Heart right ventricle (tissue), 16 donors: ENCODE data around the gene KCNJ16. TPM values are rescaled to one million over a fixed set of nuclear protein-coding genes. Genes with fewer than 3 reads are reported as not detected.

ENCODE experiments used
- ATAC-seq, 8 donors: fragments of 200-7000 bp; cut with Tn5 transposase; one replicate each; pipeline ENCODE4 v1.9.1; 2020; ENCODE audit warnings: mild to moderate bottlenecking in 8 of 8, moderate library complexity in 8 of 8, moderate number of reproducible peaks in 1 of 8
- DNase-seq, 2 donors: peaks; one replicate each; pipeline ENCODE4 v3.0.0-alpha.2; 2020
- H3K27ac ChIP-seq, 10 donors: fragments of 200-600 bp; sonication (generic) in 2 of 10; one replicate each; pipeline versions ENCODE4 v1.5.0 to v1.8.0; 2020 to 2022; ENCODE audit warnings: mild to moderate bottlenecking in 3 of 10
- H3K27me3 ChIP-seq, 7 donors: fragments of 200-600 bp; one replicate each; pipeline ENCODE4 v1.8.0; 2021 to 2022; ENCODE audit warnings: mild to moderate bottlenecking in 2 of 7
- H3K36me3 ChIP-seq, 9 donors: fragments of 200-600 bp; sonication (generic) in 1 of 9; one replicate each; pipeline versions ENCODE4 v1.5.0 to v1.8.0; 2020 to 2022; ENCODE audit warnings: mild to moderate bottlenecking in 2 of 9
- H3K4me1 ChIP-seq, 9 donors: fragments of 200-600 bp; sonication (generic) in 1 of 9; one replicate each; pipeline versions ENCODE4 v1.5.0 to v1.8.0; 2020 to 2022; ENCODE audit warnings: mild to moderate bottlenecking in 4 of 9
- H3K4me3 ChIP-seq, 10 donors: fragments of 200-600 bp; sonication (generic) in 2 of 10; one replicate each; pipeline versions ENCODE4 v1.5.0 to v1.8.0; 2020 to 2022; ENCODE audit warnings: mild to moderate bottlenecking in 7 of 10, moderate library complexity in 2 of 10
- H3K9me3 ChIP-seq, 11 donors: fragments of 200-600 bp in 10 of 11; sonication (generic) in 2 of 11; one replicate each; pipeline versions ENCODE4 v1.5.0 to v1.8.0; 2013 to 2022; ENCODE audit warnings: mild to moderate bottlenecking in 2 of 11, control low read depth in 1 of 11, moderate library complexity in 1 of 11
- WGBS, 2 donors: extraction: QIAGEN DNeasy Blood & Tissue Kit; methylation state at CpG; one replicate each; pipeline ENCODE4 v1.1.7; 2013; ENCODE audit warnings: inconsistent platforms in 1 of 2; 5-methylcytosine and 5-hydroxymethylcytosine counted together
- intact Hi-C, 10 donors: fragments of 100-400 bp; cut with DNase I; formaldehyde crosslinking; loops; one replicate each; pipeline versions ENCODE4 v1.11.1 to v1.14.2; 2022
- polyA plus RNA-seq, 2 donors: library from polyadenylated mRNA; stranded (reverse); fragments of 200-250 nt; gene quantifications; one replicate each; pipeline ENCODE4 v1.2.3, GENCODE V29; 2013
- total RNA-seq, 10 donors: library from RNA; stranded (reverse); fragmentation: NEBNext Ultra II Directional in 3 of 10; extraction: Animal tissue kit (Norgen Biotek cat#: 25700) in 3 of 10; gene quantifications; one replicate each; pipeline versions ENCODE4 v1.2.1 to v1.2.4, GENCODE V29; 2021 to 2023
- TF ChIP-seq, protein P1 (sequence below), 9 donors: fragments of 200-600 bp; sonication (generic) in 2 of 9; IDR thresholded peaks; one replicate each; pipeline versions ENCODE4 v1.5.0 to v1.8.0; 2021 to 2022; ENCODE audit warnings: antibody characterized with exemption in 9 of 9, mild to moderate bottlenecking in 5 of 9, moderate library complexity in 1 of 9
- donor health status: Arrhythmogenic right ventricular cardiomyopathy.
- donor health status: ischemic (EF 13 %, LVEDD 7.1; RV severe dilation, severe dysfunction).
- donor health status: healthy with polysubstance abuse.
- donor health status: DM: no; HTN: yes; CAD: no.
- donor health status: DM: no; HTN: no; CAD: no.
- donor health status: ischemic (EF 25% LVEDD 6.9; RV normal size, moderate dysfunction).
- donor health status: ischemic (EF 25% LVEDD 5.7; RV mildly dilated, moderate dysfunction).
- donor health status: healthy.
- donor health status: DM: yes; HTN: yes; CAD: no.
- donor health status: Ischemic cardiomyopathy.
- donor health status: ischemic (EF 35%, LVEDD 5.7; RV mildly dilated, moderate dysfunction).
- donor health status: nonischemic (EF 11% LVEDD 7.7; RV severe dilation, severe dysfunction).
- donor health status: DM: yes; HTN: yes; CAD: no.
- donor health status: PGD.
- donor health status: ischemic (EF 29% LVEDD 5.4; RV normal size, mild dysfunction).
- donor health status: nonischemic (EF 23%, LVEDD 6.1; RV moderate dilation, normal function).

Gene KCNJ16
- total and polyA plus RNA-seq, 12 donors: 0.09 to 0.24 (median 0.14) TPM; not detected in 8

DNA sequence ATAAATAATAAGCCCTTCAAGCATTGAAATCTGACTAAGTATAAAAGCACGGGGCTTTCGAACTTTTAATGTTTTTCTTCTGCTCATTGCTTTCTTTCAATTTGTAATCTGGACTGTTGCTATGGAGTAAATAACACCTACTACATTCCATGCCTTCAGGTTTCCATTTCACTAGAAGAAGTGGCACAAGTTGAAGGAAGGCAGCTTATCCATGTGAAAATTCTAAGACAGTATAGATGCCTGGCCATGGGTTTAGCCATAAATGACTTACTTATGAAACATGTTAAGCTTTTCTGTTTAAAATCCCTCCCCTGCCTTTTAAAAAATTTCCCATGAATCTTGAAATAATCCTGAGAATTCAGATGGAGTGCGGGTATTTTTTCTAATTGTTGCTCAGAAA is 30.6 kb downstream of the KCNJ16 start:
- ATAC-seq: no peak
- TF ChIP-seq, protein P1, sequence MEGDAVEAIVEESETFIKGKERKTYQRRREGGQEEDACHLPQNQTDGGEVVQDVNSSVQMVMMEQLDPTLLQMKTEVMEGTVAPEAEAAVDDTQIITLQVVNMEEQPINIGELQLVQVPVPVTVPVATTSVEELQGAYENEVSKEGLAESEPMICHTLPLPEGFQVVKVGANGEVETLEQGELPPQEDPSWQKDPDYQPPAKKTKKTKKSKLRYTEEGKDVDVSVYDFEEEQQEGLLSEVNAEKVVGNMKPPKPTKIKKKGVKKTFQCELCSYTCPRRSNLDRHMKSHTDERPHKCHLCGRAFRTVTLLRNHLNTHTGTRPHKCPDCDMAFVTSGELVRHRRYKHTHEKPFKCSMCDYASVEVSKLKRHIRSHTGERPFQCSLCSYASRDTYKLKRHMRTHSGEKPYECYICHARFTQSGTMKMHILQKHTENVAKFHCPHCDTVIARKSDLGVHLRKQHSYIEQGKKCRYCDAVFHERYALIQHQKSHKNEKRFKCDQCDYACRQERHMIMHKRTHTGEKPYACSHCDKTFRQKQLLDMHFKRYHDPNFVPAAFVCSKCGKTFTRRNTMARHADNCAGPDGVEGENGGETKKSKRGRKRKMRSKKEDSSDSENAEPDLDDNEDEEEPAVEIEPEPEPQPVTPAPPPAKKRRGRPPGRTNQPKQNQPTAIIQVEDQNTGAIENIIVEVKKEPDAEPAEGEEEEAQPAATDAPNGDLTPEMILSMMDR (IDR thresholded peaks at IDR 0.05): no peak
- H3K9me3 ChIP-seq: no peaks in the 10 kb centered on the region
- H3K27ac ChIP-seq: no peak overlapping the region
- H3K4me3 ChIP-seq: no peak overlapping the region
- WGBS, 2 donors: 92 to 93% methylated on average over 3 of the region's 3 CpGs
- intact Hi-C loops: no loop called here
- H3K36me3 ChIP-seq: no peaks in the 10 kb centered on the region
- H3K4me1 ChIP-seq: peaks cover 3 to 20% (median 15%) of the 10 kb centered on the region in 9 donors
- H3K27me3 ChIP-seq: no peaks in the 10 kb centered on the region
- DNase-seq: no peak

DNA sequence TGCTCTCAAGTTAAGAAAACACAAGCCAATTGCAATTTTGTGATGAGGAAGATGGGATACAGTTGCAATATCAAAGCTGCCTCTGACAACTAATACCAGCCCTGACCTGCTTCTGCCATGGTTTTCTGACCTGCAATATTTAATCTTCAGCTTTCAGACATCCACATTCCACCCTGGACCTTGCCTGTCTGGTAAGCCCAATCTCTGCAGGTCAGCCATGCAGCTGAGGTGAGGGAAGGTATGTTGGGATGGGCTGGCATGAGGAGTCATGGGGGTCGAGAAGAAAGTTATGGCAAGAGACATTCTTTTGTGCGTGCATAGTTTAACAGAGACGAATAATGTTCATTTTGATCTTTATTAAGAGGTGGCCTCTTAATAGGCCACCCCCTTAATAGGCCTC is 31.5 kb downstream of the KCNJ16 start:
- no peak overlapping the region for H3K27ac ChIP-seq
- WGBS, 2 donors: 77 to 96% methylated on average over 3 of the region's 3 CpGs
- H3K9me3 ChIP-seq: no peaks in the 10 kb centered on the region
- no peak overlapping the region for H3K4me3 ChIP-seq
- DNase-seq: no peak
- no peaks in the 10 kb centered on the region for H3K36me3 ChIP-seq
- no peak for ATAC-seq
- TF ChIP-seq, protein P1 (IDR thresholded peaks at IDR 0.05): no peak
- H3K4me1 ChIP-seq: peaks cover 3 to 25% (median 15%) of the 10 kb centered on the region in 9 donors
- no peaks in the 10 kb centered on the region for H3K27me3 ChIP-seq
- intact Hi-C loops: no loop called here

DNA sequence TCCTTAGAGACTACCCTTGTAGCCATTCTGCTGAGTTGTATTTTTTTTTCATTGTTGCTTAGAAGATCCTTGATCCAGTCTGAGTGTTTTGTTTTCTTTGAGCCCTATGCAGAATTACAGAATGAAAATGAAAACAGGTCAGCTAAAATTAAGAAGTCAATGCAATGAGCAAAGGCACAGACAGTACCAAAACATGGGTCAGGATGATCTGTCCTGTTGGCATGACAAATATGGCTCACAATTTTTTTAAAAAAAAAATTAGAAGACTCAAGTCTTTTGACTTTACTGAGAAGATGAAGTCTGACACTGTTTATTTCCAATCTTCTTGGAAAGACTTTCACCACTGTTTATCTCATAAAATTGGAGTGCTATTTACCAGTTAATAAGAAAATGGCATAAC is 32.4 kb downstream of the KCNJ16 start:
- no peaks in the 10 kb centered on the region for H3K27me3 ChIP-seq
- no peak overlapping the region for H3K4me3 ChIP-seq
- intact Hi-C loops: no loop called here
- ATAC-seq (no peak), DNase-seq (no peak)
- H3K27ac ChIP-seq: no peak overlapping the region
- TF ChIP-seq, protein P1 (IDR thresholded peaks at IDR 0.05): no peak
- peaks cover 3 to 25% (median 15%) of the 10 kb centered on the region in 9 donors for H3K4me1 ChIP-seq
- no peaks in the 10 kb centered on the region for H3K9me3 ChIP-seq
- no peaks in the 10 kb centered on the region for H3K36me3 ChIP-seq

DNA sequence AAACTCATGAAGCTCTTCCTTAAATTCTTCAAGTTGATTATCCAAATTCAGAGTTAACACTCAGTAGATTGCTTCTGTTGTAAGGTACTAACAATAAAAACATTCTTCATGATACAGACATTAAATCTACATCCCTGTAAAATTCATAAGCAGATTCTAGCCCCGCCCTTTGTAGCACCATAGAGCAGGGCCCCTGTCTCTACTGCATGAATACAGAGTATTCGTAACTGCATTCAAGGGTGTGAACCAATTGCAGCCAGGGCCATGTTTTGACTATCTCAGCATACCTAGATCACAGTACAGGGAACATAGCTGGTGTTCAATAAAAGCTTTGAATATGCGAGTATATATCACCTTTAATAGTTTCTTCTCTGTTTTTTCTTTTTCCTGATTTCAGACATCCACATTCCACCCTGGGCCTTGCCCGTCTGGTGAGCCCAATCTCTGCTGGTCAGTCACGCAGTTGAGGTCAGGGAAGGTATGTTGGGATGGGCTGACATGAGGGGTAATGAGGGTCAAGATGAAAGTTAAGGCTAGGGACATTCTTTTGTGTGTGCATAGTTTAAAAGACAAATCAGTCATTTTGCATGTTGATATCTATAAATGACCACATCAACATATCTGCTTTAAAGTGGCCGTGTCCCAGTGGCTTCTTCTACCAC is 33.0 kb downstream of the KCNJ16 start:
- H3K4me3 ChIP-seq: no peak overlapping the region
- H3K4me1 ChIP-seq: peaks cover 3 to 25% (median 15%) of the 10 kb centered on the region in 9 donors
- ATAC-seq (no peak), DNase-seq (no peak)
- TF ChIP-seq, protein P1 (IDR thresholded peaks at IDR 0.05): no peak
- 96% methylated on average over 6 of the region's 6 CpGs for WGBS, 2 donors
- H3K27me3 ChIP-seq: no peaks in the 10 kb centered on the region
- no peaks in the 10 kb centered on the region for H3K36me3 ChIP-seq
- no peaks in the 10 kb centered on the region for H3K9me3 ChIP-seq
- intact Hi-C loops: no loop called here
- no peak overlapping the region for H3K27ac ChIP-seq
